ENCODE data around the gene GLB1L. TPM values are rescaled to one million over a fixed set of nuclear protein-coding genes. Genes with fewer than 3 reads are reported as not detected.
"Not testable (repeated sequence)": the region's sequence is repeated elsewhere in the genome, so short reads cannot be mapped to it uniquely, and the experiment has no call there.

The GLB1L gene
- polyA plus RNA-seq, 4 donors, result 16.5 to 24.9 (median 24.1) TPM

- DNase-seq (ENCODE audit: low read depth in 4 of 4, low spot score in 2 of 4), result no peak
These were observed 37.1 kb upstream of the GLB1L start for GRCh38 chr2:219282375-219282774.

- DNase-seq (ENCODE audit: low read depth in 4 of 4, low spot score in 2 of 4), result no peak
These were observed 36.3 kb upstream of the GLB1L start for GRCh38 chr2:219281588-219281987.

- no peak for DNase-seq (ENCODE audit: low read depth in 4 of 4, low spot score in 2 of 4)
These were observed 35.4 kb upstream of the GLB1L start for GRCh38 chr2:219280651-219281050.

GRCh38 chr2:219279916-219280516 is 34.8 kb upstream of the GLB1L start:
- no peak for DNase-seq (ENCODE audit: low read depth in 4 of 4, low spot score in 2 of 4)

GRCh38 chr2:219279151-219279915 is 34.1 kb upstream of the GLB1L start, which contains the start of gene DNAJB2:
Gene DNAJB2, plus strand, starts transcription at chr2:219279366. Its CDS starts 468 bp downstream, at chr2:219279834.
- DNase-seq (ENCODE audit: low read depth in 4 of 4, low spot score in 2 of 4), result peak in 3 of 4 donors; percentile 94 to 96 (median 96)

GRCh38 chr2:219278655-219279150 is 33.5 kb upstream of the GLB1L start:
- DNase-seq (ENCODE audit: low read depth in 4 of 4, low spot score in 2 of 4), result peak in 1 of 4 donors; percentile 36

GRCh38 chr2:219277703-219278654 is 32.7 kb upstream of the GLB1L start:
- peak in 1 of 4 donors; percentile 73 for DNase-seq (ENCODE audit: low read depth in 4 of 4, low spot score in 2 of 4)

- no peak for DNase-seq (ENCODE audit: low read depth in 4 of 4, low spot score in 2 of 4)
These were observed 29.2 kb upstream of the GLB1L start for GRCh38 chr2:219274361-219274921.

- no peak for DNase-seq (ENCODE audit: low read depth in 4 of 4, low spot score in 2 of 4)
These were observed 28.7 kb upstream of the GLB1L start for GRCh38 chr2:219273937-219274336.

- DNase-seq (ENCODE audit: low read depth in 4 of 4, low spot score in 2 of 4), result no peak
These were observed 27.8 kb upstream of the GLB1L start for GRCh38 chr2:219272995-219273394.

GRCh38 chr2:219272356-219272755 is 27.1 kb upstream of the GLB1L start:
- DNase-seq (ENCODE audit: low read depth in 4 of 4, low spot score in 2 of 4), result no peak

- no peak for DNase-seq (ENCODE audit: low read depth in 4 of 4, low spot score in 2 of 4)
These were observed 25.8 kb upstream of the GLB1L start for GRCh38 chr2:219271021-219271420.

- no peak for DNase-seq (ENCODE audit: low read depth in 4 of 4, low spot score in 2 of 4)
These were observed 24.8 kb upstream of the GLB1L start for GRCh38 chr2:219270055-219270372.

- no peak for DNase-seq (ENCODE audit: low read depth in 4 of 4, low spot score in 2 of 4)
These were observed 24.3 kb upstream of the GLB1L start for GRCh38 chr2:219269362-219270054.

GRCh38 chr2:219268294-219268693 is 23.1 kb upstream of the GLB1L start:
- DNase-seq (ENCODE audit: low read depth in 4 of 4, low spot score in 2 of 4), result no peak

GRCh38 chr2:219266886-219267285 is 21.6 kb upstream of the GLB1L start:
- DNase-seq (ENCODE audit: low read depth in 4 of 4, low spot score in 2 of 4), result no peak

- DNase-seq (ENCODE audit: low read depth in 4 of 4, low spot score in 2 of 4), result no peak
These were observed 21.0 kb upstream of the GLB1L start for GRCh38 chr2:219266232-219266631.

- no peak for DNase-seq (ENCODE audit: low read depth in 4 of 4, low spot score in 2 of 4)
These were observed 16.0 kb upstream of the GLB1L start for GRCh38 chr2:219261024-219261855.

GRCh38 chr2:219258942-219259341 is 13.7 kb upstream of the GLB1L start:
- not testable (repeated sequence) for DNase-seq (ENCODE audit: low read depth in 4 of 4, low spot score in 2 of 4)
